GM21619 (cell line): ENCODE data around the gene HYAL3.
"Not testable (repeated sequence)": the region's sequence is repeated elsewhere in the genome, so short reads cannot be mapped to it uniquely, and the experiment has no call there.

Experiments
- ATAC-seq: cut with Tn5 transposase; IDR thresholded peaks from one replicate; pipeline ENCODE4 v1.9.1; 2021; ENCODE audit not compliant: unreplicated experiment

HYAL3 gene

GRCh38 chr3:50271314-50271936 lies 27.8 kb downstream of the HYAL3 start:
- ATAC-seq: no peak

- no peak for ATAC-seq
These were observed 28.6 kb downstream of the HYAL3 start for GRCh38 chr3:50270422-50271224.

DNA sequence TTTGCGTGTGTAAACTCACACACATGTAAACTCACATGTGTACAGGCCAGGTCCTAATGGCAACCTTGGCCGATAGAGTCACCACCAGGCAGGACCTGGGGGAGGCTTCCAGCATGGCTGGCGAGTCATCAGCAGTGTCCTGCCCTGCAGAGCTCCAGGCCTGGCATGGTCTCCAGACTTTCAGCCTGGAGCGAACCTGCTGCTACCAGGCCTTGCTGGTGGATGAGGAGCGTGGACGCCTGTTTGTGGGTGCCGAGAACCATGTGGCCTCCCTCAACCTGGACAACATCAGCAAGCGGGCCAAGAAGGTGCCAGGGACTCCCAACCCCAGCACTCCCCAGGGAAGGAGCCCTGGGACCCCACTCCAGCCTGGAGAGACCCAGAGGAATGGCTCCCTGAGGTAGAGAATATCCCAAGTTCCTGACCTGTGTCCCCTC lies 29.2 kb downstream of the HYAL3 start:
- no peak for ATAC-seq

DNA sequence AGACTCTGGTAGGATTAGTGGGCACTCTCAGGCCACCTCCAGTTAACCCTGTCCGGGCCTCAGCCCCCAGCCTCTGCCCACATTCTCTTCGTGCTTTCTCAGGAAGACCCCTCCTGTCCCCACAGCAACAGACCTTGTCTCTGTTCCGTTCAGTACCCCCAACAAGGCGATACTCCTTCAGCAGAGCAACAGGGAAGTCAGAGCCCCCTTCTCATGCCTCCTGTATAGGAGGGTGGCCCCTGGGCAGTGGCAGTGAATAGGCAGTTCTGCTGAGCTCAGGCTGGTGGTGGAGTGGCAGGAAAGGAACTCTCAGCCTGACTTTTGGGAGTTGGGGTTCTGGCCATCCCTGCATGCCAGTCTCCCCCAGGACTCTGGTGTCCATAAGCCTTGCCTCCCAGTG lies 29.7 kb downstream of the HYAL3 start:
- ATAC-seq: no peak

DNA sequence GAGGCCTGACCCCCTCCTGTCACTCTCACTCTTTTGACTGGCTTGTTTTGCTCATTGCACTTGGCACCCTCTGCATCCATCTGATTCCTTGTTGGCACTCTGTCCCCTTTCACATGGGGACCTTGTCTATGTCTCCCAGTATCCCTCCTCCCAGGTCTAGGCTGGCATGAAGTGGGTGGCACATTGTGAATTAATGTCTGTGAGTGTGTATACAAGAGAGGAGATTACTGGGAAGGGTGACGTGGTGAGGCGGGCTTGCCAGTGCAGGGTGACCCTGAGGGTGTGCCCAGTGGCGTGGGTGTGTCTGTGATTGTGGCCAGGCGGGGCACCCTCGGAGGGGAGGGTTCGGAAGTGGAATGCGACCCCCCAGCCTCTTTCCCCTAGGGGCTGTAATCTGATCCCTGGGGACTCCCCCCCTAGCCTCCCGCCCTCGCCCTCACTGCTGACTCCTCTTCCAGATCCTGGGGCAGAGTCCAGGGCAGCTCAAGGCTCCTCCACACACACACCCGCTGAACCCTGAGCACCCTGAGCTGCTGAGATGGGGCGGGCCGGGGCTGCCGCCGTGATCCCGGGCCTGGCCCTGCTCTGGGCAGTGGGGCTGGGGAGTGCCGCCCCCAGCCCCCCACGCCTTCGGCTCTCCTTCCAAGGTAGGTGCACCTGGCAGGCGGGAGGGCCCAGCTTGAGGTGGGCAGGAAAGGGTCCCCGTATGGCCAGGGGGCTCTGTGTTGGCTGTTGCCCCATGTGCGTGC lies 30.3 kb downstream of the HYAL3 start, which contains the start of gene SEMA3B:
Gene SEMA3B, plus strand, starts transcription at position 445 of the 749 bp plus-strand sequence. Its CDS starts 94 bp downstream, at position 539.
- ATAC-seq: no peak

GRCh38 chr3:50268276-50268675 lies 30.9 kb downstream of the HYAL3 start:
- ATAC-seq: no peak

DNA sequence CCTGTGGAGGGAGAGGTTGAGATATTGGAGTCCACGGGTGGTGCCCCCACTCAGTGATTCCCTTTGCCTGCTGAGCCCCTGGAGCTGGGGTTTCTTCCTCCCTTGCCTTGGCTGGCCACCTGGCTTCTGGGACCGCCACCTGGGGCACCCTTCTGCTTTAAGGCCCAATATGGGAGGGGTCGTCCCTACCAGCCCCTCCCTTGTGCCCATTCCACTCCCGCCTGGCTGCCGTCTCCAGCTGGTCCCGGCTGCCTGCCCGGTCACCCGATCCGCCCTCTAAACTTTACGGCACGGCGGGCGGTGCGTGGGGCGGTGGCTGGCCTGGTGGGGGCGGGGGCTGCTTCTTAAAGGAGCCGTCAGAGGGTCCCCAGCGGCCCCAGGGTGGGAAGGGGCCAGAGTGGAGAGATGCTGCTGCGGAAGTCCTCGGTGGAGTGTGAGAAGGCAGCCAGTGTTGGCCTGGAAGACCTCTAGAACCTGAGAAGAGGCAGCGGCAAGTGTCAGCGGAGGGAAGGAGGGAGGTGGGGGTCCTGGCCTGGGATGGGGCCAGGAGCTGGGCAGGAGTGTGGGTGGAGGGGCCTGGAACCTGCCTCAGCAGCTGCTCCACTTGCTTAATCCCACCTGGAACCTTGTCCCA lies 31.8 kb downstream of the HYAL3 start:
- ATAC-seq: no peak

DNA sequence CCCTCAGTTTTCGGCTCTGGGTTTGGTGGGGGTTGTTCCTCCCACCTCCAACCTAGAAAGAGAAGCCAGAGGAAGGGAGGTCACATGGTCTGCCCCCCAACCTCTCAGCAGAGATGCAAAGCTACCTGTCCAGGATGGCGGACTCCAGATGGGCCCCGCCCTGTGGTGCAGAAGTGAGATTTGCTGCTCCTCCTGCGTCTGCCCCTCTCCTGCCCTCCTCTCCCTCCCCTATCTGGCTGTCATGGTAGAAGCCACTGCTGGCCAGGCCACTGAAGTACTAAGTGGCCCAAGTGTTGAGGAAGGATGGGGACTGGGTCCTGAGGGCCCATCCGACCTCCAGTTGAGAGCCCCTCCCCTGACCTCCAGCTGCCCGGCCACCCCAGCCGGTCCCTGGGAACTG lies 32.4 kb downstream of the HYAL3 start:
- ATAC-seq: no peak

GRCh38 chr3:50266017-50266416 lies 33.2 kb downstream of the HYAL3 start:
- ATAC-seq: no peak

- ATAC-seq: no peak
These were observed 33.6 kb downstream of the HYAL3 start for GRCh38 chr3:50265571-50265970.

DNA sequence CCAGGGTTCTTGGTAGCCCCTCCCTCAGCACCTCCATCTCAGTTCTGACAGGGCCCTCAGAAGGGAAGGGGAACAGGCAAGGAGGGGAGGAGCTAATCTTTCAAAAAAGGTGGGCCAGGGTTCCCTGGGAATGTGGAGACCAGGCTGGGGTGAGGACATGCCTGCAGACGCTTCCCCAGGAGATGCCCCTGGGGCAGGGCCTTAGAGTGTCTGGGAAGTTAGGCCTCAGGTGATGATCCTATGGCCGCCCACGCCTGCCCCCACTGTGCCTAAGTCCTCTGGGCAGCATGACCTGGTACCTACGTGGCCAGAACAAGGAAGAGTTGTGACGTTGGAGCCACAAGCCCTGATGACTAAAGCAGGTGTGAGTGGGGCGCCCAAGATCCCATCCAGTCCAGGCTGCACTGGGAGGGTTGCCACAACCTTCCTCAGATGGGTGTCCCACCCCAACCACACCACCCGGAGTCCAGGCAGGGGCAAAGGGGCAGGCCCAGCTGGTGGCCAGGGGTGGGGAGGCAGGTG lies 34.2 kb downstream of the HYAL3 start:
- no peak for ATAC-seq

DNA sequence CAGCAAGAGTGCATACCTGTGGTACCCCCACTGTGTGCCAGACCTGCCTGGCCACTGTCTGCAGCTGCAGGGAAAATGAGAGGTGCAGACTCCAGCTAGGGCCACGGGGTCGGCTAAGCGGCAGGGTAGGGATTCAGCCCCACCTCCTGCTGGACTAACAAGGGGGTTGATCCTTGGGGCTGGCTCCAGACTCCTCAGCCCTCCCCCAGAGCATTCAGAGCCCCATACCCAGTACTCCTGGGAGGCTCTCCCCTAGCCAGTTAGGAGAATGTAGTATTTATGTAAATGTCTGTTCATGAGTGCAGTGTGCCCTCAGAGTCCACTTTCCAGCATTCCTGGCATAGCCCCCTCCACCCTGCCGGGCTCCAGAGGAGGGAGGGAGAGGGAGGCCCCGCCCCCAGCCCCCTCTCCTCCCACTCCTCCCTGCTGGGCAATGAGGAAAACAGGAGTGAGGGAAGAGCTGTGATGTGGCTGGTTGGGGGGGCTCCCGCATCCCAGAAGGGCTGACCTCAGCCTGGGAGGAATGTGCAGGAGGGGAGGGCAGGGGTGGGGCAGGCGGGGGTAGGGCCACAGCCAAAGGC lies 34.7 kb downstream of the HYAL3 start:
- no peak for ATAC-seq

DNA sequence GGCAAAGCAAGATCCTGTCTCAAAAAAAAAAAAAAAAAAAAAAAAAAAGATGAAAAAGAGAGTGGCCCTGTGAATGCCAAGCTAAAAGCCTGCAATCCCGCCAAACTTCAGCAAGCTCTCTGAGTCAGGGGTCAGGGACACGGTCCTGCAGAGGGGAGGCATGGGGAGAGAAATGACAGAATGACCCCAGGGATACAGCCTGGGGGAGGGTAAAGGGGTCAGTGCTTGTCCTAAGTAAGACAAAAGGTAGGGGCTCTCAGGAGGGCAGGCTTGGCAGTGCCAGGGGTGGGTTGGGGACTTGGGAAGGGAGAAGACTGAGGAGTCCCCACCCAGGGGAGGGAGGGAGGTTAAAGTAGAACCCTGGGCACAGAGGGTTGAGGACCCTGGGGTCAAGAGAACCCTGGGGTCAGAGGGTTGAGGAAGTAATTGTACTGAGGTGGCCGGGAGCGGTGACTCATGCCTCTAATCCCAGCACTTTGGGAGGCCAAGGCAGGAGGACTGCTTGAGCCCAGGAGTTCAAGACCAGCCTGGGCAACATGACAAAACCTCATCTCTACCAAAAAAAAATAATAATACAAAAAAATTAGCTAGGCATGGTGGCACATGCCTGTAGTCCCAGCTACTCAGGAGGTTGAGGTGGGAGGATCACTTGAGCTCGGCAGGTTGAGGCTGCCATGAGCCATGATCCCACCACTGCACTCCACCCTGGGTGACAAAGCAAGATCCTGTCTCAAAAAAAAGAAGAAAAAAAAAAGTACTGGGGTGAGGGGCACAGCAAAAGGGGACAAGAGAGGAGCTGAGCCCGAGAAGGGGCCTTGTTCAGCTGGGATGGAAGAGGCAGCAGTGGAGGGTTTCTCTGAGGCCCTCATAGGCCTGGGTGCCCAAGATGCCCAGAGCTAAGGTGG lies 35.5 kb downstream of the HYAL3 start:
- no peak for ATAC-seq

- ATAC-seq: no peak
These were observed 36.4 kb downstream of the HYAL3 start for GRCh38 chr3:50262778-50263177.

GRCh38 chr3:50262200-50262599 lies 37.0 kb downstream of the HYAL3 start:
- not testable (repeated sequence) for ATAC-seq

- no peak for ATAC-seq
These were observed 37.7 kb downstream of the HYAL3 start for GRCh38 chr3:50261505-50261904.

GRCh38 chr3:50260942-50261441 lies 38.2 kb downstream of the HYAL3 start:
- ATAC-seq: no peak

DNA sequence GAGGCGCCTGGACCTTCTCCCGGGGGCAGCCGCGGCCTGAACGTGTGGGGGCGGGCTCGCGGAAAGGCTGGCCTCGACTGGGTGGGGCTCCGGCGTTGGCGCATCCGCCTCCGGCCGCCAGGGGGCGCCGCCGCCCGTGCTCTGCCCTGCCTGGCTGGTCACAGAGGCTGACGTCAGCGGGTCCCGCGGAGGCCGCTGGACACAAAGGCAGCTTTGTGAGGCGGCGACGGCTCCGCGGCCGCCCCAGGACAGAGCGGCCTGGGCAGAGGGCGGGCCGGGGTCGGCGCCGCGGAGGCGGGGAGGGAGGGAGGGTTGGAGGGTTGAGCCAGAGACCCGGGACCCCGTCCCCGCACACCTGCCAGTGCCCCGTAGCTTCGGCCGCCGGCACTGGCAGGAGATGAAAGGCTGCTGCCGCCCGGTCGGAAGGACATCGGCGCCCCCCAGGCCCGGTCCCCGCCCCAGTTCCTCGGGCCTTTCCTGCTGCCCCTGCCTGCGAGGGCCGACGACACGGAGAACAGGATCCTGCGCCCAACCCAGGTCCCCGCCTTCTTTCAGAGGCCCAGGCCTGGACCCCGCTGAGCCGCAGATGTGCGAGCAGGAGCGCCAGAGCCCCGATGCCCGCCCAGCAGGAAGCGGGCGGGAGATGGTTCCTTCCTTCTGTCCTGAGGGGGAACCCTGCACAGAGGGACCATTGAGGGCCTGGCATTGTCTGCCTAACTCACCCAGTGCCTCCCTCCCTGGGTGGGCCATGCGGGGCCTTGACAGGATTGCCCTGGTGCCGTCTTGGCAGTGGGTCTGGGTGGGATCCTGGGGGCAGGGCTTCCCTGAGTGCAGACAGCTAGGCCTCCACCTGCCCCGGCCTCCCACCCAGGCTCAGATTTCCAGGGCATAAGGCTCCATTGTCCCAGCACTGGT lies 38.9 kb downstream of the HYAL3 start:
- peak; percentile 77 for ATAC-seq
